SJSA1 (cell line): ENCODE data around the gene LAMC1. TPM values are rescaled to one million over a fixed set of nuclear protein-coding genes. Genes with fewer than 3 reads are reported as not detected.

Experiments used
- DNase-seq, 2 experiments: peaks; one replicate each; pipeline ENCODE4 v3.0.0-alpha.2; 2015 to 2020; ENCODE audit warnings: low spot score in 2 of 2, low read depth in 1 of 2
- H3K27ac ChIP-seq: fragments of 250-450 bp; sonication (Bioruptor Pico); 2 replicates; pipeline ENCODE4 v1.5.1; 2020; ENCODE audit warnings: mild to moderate bottlenecking, moderate library complexity
- H3K27me3 ChIP-seq: fragments of 250-450 bp; sonication (Bioruptor Pico); replicated peaks from 2 replicates; pipeline ENCODE4 v1.5.1; 2020; ENCODE audit warnings: mild to moderate bottlenecking, moderate library complexity
- H3K36me3 ChIP-seq: fragments of 250-450 bp; sonication (Bioruptor Pico); 2 replicates; pipeline ENCODE4 v1.5.1; 2020; ENCODE audit warnings: mild to moderate bottlenecking
- H3K4me1 ChIP-seq: fragments of 250-450 bp; sonication (Bioruptor Pico); replicated peaks from 2 replicates; pipeline ENCODE4 v1.6.1; 2021; ENCODE audit warnings: mild to moderate bottlenecking
- H3K4me3 ChIP-seq: fragments of 250-450 bp; sonication (Bioruptor Pico); 2 replicates; pipeline ENCODE4 v1.5.1; 2020; ENCODE audit warnings: mild to moderate bottlenecking
- H3K9me3 ChIP-seq: fragments of 250-450 bp; sonication (Bioruptor Pico); replicated peaks from 2 replicates; pipeline ENCODE4 v1.5.1; 2020; ENCODE audit warnings: mild to moderate bottlenecking
- total RNA-seq: library from RNA; depleted of rRNA; stranded (reverse); fragments of >200 nt; shearing (Covaris generic); gene quantifications from 2 replicates; pipeline ENCODE4 v1.2.3, GENCODE V29; 2014; rRNA removed

The LAMC1 gene
- total RNA-seq: 171 and 220 TPM in 2 replicates

DNA sequence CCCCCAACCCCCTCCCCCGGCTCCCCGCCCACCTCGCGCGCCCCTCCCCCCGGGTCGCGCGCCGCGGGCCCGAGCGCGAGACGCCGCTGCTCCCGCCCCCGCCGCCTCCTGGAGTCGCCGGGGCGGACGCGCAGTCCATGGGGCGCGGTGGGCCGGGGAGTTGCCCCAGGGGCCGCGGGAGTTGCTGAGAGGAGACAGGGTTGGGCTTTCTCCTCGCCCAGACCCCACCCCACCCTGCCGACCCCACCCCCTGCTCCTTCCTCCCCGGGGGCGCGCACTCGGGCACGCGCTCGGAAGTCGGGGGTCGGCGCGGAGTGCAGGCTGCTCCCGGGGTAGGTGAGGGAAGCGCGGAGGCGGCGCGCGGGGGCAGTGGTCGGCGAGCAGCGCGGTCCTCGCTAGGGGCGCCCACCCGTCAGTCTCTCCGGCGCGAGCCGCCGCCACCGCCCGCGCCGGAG lies at the start of gene LAMC1:
TSS of gene LAMC1 (plus strand) at position 275 of the 455 bp plus-strand sequence. CDS start 297 bp downstream, outside the sequence.
- DNase-seq: peak; percentile 74 to 86
- peaks cover 39% of the 10 kb centered on the region for H3K4me1 ChIP-seq
- H3K27ac ChIP-seq: peak within 1 kb of the TSS; percentile 97
- H3K36me3 ChIP-seq: peaks cover 22% of the 10 kb centered on the region
- 0 out of 2 replicates have a peak, but pooled peaks cover 4% of the 10 kb centered on the region for H3K9me3 ChIP-seq
- H3K4me3 ChIP-seq: peak within 1 kb of the TSS; percentile 95
- H3K27me3 ChIP-seq: no peaks in the 10 kb centered on the region

GRCh38 chr1:182974506-182975191 lies 48.6 kb upstream of the LAMC1 start:
- H3K27ac ChIP-seq: no peak overlapping the region
- no peaks in the 10 kb centered on the region for H3K4me1 ChIP-seq
- H3K27me3 ChIP-seq: no peaks in the 10 kb centered on the region
- H3K9me3 ChIP-seq: no peaks in the 10 kb centered on the region
- no peak for DNase-seq
- H3K36me3 ChIP-seq: no peaks in the 10 kb centered on the region
- H3K4me3 ChIP-seq: no peak overlapping the region

DNA sequence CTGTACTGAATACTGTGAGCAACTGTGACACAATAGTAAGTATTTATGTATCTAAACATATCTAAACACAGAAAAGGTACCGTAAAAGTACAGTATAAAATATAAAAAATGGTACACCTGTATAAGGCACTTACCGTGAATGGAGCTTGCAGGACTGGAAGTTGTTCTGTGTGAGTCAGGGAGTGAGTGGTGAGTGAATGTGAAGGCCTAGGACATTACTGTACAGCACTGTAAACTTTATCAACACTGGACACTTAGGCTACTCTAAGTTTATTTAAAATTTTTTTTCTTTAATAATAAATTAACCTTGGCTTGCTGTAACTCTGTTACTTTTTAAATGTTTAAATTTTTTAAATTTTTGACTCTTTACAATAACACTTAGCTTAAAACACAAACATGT lies 45.7 kb upstream of the LAMC1 start:
- Histone ChIP-seq H3K36me3 (no peaks in the 10 kb centered on the region), H3K9me3 (no peaks in the 10 kb centered on the region), H3K4me3 (no peak overlapping the region), H3K27ac (no peak overlapping the region), H3K27me3 (no peaks in the 10 kb centered on the region), H3K4me1 (no peaks in the 10 kb centered on the region)
- DNase-seq: no peak

GRCh38 chr1:182978151-182978853 lies 44.9 kb upstream of the LAMC1 start:
- Histone ChIP-seq H3K4me1 (no peaks in the 10 kb centered on the region), H3K27me3 (no peaks in the 10 kb centered on the region), H3K27ac (no peak overlapping the region), H3K36me3 (no peaks in the 10 kb centered on the region), H3K4me3 (no peak overlapping the region), H3K9me3 (no peaks in the 10 kb centered on the region)
- no peak for DNase-seq

DNA sequence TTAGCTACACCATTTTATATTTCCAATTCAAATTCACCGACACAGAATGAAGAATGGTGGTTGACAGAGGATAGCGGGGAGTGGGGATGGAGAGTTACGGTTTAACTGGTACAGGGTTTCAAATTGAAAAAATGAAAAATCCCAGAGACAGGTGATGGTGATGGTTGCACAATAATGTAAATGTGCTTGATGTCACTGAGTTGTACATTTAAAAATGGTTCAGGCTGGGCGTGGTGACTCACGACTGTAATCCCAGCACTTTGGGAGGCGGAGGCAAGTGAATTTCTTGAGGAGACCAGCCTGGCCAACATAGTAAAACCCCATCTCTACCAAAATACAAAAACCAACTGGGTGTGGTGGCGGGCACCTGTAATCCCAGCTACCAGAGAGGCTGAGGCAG lies 39.1 kb upstream of the LAMC1 start:
- no peak for DNase-seq
- H3K36me3 ChIP-seq: no peaks in the 10 kb centered on the region
- H3K27me3 ChIP-seq: no peaks in the 10 kb centered on the region
- no peak overlapping the region for H3K27ac ChIP-seq
- no peaks in the 10 kb centered on the region for H3K9me3 ChIP-seq
- H3K4me1 ChIP-seq: no peaks in the 10 kb centered on the region
- H3K4me3 ChIP-seq: no peak overlapping the region

GRCh38 chr1:182984621-182985020 lies 38.6 kb upstream of the LAMC1 start:
- no peaks in the 10 kb centered on the region for H3K36me3 ChIP-seq
- H3K27ac ChIP-seq: no peak overlapping the region
- H3K4me1 ChIP-seq: no peaks in the 10 kb centered on the region
- no peak overlapping the region for H3K4me3 ChIP-seq
- H3K9me3 ChIP-seq: no peaks in the 10 kb centered on the region
- DNase-seq: no peak
- H3K27me3 ChIP-seq: no peaks in the 10 kb centered on the region

DNA sequence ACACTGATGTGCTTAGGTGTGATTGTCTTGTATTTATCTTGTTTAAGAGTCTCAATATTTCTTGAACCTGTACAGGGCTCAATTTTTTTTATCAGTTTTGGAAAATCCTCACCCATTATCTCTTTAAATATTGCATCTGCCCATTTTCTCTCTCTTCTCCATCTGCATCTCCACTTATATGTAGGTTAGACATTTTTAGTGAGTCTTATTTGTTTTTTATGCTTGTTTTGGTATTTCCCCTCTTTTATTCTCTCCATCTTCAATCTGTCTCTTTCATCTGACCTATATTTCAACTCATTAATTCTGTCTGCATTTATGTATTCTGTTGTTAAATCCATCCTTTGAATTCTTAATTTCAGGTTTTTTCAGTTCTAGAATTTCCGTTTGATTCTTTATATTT lies 37.3 kb upstream of the LAMC1 start:
- Histone ChIP-seq H3K4me1 (peaks cover 12% of the 10 kb centered on the region), H3K27ac (no peak overlapping the region), H3K36me3 (no peaks in the 10 kb centered on the region), H3K4me3 (no peak overlapping the region), H3K27me3 (no peaks in the 10 kb centered on the region), H3K9me3 (no peaks in the 10 kb centered on the region)
- DNase-seq: no peak

DNA sequence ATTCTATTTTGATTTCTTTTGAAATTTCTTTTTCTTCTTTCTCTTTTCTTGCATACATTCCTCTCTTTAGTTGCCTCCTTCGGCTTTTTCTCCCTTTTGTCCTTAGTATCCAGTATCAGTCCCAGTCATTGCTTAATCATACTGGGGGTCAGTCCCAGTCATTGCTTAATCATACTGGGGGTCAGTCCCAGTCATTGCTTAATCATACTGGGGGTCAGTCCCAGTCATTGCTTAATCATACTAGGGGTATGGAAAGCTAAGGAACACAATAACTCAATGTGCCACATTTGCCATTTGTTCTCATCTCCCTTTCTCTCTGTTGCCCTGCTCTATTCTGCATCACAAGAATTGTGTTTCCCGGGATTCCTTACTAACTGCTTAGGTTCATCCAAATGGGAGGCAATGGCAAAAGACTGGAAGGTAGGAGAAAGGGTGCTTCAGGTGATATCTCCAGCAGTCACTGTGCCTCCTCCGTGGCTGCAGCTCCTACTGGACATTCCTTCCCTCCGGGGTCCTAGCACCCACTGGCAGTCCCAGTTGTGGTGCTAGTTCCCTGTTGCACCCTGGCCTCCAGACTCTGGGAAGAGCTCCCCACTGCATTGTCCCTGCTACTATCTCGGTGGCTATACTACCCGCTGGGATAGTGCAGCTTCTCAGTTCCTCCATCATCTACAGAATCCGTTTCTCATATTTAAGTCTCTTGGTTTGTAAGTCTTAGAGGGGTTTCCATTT lies 32.6 kb upstream of the LAMC1 start:
- Histone ChIP-seq H3K27me3 (no peaks in the 10 kb centered on the region), H3K27ac (peak overlapping the region; percentile 16; the same call in 1 of the 2 replicates), H3K4me1 (peaks cover 14% of the 10 kb centered on the region), H3K9me3 (no peaks in the 10 kb centered on the region), H3K4me3 (no peak overlapping the region), H3K36me3 (no peaks in the 10 kb centered on the region)
- DNase-seq: peak in 1 of 2 experiments; percentile 23

GRCh38 chr1:182993746-182994145 lies 29.5 kb upstream of the LAMC1 start:
- DNase-seq: no peak
- Histone ChIP-seq H3K36me3 (no peaks in the 10 kb centered on the region), H3K9me3 (no peaks in the 10 kb centered on the region), H3K4me1 (peaks cover 22% of the 10 kb centered on the region), H3K4me3 (no peak overlapping the region), H3K27me3 (no peaks in the 10 kb centered on the region), H3K27ac (no peak overlapping the region)

DNA sequence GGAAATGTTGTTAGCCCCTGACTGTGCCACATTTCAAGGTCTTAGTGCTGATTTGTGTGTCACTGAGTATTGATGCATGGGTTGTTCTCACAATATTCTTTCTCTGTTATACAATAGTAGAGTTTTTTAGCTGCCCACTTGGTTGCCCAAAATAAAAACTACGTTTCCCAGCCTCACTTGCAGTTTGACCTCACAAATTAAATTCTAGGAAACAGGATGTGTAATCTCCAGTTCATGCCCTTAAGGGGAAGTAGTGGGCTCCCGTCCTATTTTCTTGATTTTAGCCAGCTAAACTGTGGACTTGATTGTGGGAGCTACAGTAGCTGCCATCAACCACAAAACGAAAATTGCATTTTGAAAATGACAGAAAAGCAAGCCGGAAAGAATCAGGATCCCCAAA lies 27.3 kb upstream of the LAMC1 start:
- Histone ChIP-seq H3K9me3 (no peaks in the 10 kb centered on the region), H3K27me3 (no peaks in the 10 kb centered on the region), H3K27ac (no peak overlapping the region), H3K4me1 (peaks cover 10% of the 10 kb centered on the region), H3K4me3 (no peak overlapping the region), H3K36me3 (no peaks in the 10 kb centered on the region)
- DNase-seq: no peak

DNA sequence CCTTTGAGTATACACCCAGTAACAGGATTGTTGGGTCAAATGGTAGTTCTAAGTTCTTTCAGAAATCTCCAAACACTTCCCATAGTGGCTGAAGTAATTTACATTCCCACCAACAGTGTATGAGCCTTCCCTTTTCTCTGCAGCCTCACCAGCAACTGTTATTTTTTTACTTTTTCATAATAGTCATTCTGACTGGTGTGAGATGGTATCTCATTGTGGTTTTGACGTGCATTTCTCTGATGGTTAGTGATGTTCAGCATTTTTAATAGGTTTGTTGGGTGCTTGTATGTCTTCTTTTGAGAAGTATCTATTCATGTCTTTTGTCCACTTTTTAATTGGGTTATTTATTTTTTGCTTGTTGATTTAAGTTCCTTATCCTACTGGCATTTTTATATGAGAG lies 26.4 kb upstream of the LAMC1 start:
- Histone ChIP-seq H3K9me3 (no peaks in the 10 kb centered on the region), H3K4me1 (peaks cover 8% of the 10 kb centered on the region; the same call in 1 of the 2 replicates), H3K27me3 (no peaks in the 10 kb centered on the region), H3K27ac (no peak overlapping the region), H3K36me3 (no peaks in the 10 kb centered on the region), H3K4me3 (no peak overlapping the region)
- DNase-seq: peak in 1 of 2 experiments; percentile 13

- peaks cover 8% of the 10 kb centered on the region; the same call in 1 of the 2 replicates for H3K4me1 ChIP-seq
- no peak overlapping the region for H3K4me3 ChIP-seq
- H3K27me3 ChIP-seq: no peaks in the 10 kb centered on the region
- no peaks in the 10 kb centered on the region for H3K9me3 ChIP-seq
- DNase-seq: no peak
- no peaks in the 10 kb centered on the region for H3K36me3 ChIP-seq
- no peak overlapping the region for H3K27ac ChIP-seq
These were observed 24.7 kb upstream of the LAMC1 start for GRCh38 chr1:182998482-182998881.

DNA sequence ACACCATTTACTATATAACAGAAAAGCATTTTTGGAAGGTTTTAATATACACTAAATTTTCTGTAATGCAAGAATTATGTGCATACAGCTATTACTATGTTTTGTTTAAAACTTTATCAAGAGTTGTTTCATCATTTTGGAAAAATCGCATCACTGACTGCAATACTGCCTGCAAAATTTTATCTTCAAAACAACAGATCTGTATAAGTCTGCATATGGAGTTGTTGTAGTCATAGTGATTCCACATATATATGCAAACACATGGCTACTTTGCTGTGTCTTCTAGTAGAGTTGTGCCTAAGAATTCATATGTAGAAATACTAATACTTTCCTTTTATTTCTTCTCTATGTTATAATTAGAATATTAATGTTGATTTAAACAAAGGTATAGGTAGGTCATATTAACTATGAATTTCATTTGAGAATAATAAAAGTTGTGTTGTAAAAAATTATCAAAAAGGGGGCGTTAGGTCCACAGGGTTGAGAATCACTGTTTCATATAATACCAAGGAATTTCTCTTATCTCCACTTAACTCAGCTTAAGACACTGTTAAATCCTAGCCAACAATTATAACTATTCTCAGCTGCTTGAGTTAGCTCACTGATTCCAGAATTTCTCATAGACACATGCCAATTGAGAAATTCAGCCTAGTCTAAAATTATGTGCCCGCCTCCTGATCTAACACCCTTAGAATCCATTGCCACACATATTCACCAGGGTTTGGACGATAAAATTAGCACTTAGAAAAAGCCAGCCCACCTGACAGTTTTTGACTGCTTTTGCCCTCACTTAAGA lies 22.9 kb upstream of the LAMC1 start:
- Histone ChIP-seq H3K36me3 (no peaks in the 10 kb centered on the region), H3K4me3 (no peak overlapping the region), H3K27ac (no peak overlapping the region), H3K27me3 (no peaks in the 10 kb centered on the region), H3K9me3 (no peaks in the 10 kb centered on the region), H3K4me1 (peaks cover 8% of the 10 kb centered on the region; the same call in 1 of the 2 replicates)
- DNase-seq: no peak
